NCI-H748 (cell line): Measurements from ENCODE around the gene CBFA2T3.

ENCODE experiments used
- DNase-seq: peaks from one replicate; lab custom pipeline; 2025; ENCODE audit not compliant: unreplicated experiment; lab: John Stamatoyannopoulos, UW

Gene CBFA2T3

GRCh38 chr16:88878967-88879787 lies 97.8 kb downstream of the CBFA2T3 start:
- no peak for DNase-seq

DNA sequence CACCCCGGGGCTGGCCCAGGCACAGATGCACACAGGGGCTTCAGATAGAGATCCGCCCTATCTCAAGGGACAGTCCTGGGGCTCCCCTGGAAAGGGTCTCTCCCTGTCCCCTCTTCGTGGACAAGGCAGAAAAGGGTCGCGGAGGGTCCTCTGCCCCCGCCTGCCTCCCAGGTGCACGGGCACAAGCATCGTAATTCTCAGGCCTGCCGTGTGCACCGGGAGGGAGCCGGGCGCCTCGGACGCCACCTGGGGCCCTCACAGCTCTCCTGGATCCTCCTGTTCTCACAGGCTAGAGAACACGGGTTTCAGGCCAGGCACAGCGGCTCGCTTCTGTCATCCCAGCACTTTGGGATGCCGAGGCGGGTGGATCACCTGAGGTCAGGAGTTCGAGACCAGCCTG lies 98.7 kb downstream of the CBFA2T3 start:
- no peak for DNase-seq

DNA sequence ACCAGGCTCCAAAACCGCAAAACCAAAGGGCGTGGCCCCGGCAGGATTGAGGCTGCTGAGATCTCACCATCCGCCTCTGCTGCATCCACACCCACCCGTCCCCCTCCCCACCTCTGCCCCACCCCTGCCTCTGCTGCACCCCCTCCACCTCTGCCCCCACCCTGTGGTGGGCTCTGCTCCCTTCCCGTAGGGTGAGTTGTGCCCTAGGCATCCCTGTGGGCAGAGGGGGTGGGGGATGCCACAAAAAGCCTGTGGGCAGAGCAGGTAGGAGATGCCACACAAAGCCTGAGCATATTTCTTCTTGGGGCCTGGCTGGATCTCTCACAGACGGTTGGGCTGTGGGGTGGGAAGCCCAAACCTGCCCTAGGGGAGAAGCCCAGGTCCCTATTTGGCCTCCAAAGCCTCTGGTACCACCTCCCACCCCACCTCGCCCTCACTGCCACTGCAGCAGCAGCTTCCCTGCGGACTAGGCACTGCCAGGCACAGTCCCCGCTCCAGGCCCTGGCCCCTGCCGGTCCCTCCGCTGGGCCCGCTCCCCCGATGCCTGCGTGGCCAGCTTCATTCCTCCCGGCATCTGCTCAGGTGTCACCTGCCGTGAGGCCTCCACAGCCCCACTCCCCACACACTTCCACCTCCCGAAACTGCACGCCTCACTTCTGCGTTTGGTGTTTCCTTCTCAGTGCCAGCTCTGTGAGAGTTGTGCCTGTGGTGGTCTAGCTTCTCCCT lies 99.3 kb downstream of the CBFA2T3 start:
- DNase-seq: no peak

DNA sequence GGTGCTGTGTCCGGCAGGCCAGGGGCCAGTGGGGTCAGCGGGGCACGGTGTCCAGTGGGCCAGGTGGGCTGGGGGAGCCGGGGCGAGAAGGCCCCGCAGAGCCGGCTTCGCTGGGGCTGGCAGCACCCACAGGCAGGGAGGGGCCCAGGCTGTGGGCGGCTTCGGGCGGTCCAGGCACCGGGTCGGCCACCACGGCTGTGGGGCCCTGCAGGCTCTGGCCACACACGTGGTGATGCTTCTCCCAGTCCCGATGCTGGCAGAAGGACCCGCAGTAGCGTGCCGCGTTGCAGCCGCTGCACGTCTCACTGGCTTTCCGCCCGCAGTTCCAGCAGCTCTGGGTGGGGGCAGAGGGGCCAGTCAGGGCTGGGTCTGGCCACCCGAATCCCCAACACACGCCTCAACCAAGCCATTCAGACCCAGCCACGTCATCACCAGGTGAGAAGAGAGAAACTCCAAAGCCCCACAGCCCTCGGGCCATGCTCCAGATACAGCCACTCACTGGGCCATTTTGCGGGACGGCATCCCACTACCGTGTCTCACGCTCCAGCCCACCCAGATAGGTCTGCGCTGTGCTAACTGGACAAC lies 100.0 kb downstream of the CBFA2T3 start:
- DNase-seq: no peak

GRCh38 chr16:88875703-88876234 lies 101.2 kb downstream of the CBFA2T3 start:
- DNase-seq: no peak

DNA sequence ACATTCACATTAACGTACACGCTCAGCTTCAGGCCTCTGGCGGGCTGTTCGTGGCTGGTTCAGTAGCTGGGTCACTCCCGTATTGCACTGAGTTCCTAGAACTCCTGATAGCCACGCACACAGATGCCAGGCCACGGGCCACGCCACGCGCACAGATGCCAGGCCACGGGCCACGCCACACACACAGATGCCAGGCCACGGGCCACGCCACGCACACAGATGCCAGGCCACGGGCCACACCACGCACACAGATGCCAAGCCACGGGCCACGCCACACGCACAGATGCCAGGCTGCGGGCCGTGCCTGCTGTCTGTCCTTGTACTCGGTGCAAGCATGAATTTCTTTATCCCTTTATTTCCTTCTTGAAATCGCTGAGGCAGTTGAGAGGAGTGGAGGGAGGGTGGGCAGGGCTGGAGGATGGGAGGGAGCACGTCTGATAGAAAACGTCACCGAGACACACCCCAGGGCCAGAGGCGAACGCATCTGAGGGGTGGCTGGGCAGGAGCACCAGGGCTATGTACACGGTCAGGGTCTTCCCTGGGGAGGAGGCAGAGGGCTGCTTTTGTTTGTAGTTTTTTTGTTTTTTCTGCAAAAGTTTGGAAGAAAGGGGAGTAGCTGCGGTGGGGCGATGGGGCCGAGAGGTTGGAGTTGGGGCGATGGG lies 101.9 kb downstream of the CBFA2T3 start:
- DNase-seq: no peak

DNA sequence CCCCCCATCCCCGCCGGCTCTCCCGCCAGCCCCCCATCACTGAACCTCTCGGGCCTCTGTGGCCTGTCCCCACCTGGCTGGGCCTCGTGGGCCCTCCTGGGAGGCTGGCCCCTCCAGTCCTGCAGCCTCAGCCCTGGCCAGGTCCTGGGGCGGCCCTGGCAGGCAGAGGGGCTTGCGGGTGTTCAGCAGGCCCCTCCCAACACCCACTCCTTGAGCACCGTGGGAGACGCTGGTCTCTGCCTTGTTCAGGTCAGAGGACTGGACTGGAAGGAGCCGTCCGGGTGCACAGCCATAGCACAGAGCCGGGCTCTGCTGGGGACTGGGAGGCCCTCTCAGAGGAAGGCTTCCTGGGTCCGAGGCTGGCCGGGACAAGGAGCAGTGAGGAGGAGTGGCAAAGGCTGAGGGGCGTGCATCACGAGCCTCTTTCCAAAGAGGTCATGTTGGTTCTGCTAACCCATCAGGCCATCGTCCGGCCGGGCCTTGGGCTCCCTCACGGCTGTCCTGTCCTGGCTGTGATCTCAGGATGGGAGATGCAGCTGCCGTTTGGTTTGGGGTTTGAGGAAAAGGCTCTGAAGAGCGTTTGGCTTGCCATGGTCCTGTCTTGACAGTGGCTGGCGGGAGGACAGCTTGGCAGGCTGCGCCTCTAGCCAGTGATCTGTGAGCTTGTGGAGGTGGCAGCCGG lies 104.2 kb downstream of the CBFA2T3 start:
- no peak for DNase-seq

GRCh38 chr16:88871730-88872416 lies 105.1 kb downstream of the CBFA2T3 start:
- no peak for DNase-seq

DNA sequence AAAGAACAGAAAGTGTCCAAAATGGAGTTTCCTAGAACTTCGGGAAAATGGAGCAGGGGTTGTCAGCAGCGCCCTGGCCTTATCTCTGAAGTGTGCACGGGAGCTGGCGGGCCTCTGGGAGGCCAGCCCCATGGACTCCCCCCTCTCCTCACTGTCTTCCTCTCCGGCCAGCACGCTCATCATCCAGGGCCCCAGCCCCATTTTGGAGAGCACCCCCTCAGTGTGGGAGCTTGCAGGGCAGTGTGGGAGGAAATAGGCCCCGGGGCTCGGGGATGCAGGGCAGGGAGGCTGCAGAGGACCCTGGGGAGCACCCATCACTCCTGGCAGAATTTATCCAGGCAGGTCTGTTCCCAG lies 105.7 kb downstream of the CBFA2T3 start:
- DNase-seq: no peak

- DNase-seq: no peak
Measured at GRCh38 chr16:88870608-88871348, 106.2 kb downstream of the CBFA2T3 start.

DNA sequence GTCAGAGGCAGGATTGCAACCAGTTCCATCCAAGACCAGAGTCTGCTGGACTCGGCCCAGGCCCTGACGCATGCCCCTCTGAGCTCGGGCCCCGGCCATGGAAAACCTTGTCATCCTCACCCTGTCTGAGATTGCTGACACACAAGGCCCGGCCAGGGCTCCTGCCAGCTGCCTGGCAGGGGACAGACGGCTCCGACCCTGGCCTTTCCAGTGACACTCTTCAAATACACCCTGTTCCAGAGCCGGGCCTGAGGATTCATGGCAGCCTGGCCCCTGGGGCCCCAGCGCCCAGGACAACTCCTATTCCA lies 107.4 kb downstream of the CBFA2T3 start:
- no peak for DNase-seq

DNA sequence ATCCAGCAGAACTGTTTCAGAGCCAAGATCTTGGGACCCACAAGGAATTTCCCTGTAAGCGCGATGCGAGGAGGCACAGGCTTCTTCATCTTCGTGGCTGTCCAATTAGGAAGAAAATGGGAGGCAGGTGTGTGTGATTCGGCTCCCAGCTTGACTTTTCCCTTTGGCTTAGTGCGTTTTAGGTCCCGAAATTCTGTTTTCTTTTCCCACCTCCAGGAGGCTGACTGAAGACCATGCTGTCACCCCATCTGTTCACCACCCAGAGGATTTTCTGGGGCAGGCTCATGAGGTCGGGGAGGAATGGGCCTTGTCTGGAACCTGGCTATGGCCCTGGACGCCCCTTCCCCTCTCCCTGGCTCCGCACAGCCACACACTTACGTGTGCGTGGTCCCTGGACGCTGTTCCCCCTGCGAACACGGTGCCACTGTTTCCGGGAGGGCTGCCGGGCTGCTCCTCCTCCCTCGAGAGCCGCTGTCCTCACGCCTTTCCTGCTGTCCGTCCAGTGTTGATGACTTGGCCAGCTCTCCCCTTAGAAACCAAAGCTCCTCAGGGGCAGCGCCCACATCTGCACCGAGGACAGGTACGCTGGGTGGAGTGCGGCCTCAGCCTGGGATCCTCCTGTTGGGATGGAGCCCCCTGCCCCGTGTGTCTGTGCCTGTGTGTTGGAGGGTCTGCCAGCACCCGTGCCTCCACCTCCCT lies 107.9 kb downstream of the CBFA2T3 start:
- no peak for DNase-seq

GRCh38 chr16:88867581-88868246 lies 109.3 kb downstream of the CBFA2T3 start:
- DNase-seq: no peak

DNA sequence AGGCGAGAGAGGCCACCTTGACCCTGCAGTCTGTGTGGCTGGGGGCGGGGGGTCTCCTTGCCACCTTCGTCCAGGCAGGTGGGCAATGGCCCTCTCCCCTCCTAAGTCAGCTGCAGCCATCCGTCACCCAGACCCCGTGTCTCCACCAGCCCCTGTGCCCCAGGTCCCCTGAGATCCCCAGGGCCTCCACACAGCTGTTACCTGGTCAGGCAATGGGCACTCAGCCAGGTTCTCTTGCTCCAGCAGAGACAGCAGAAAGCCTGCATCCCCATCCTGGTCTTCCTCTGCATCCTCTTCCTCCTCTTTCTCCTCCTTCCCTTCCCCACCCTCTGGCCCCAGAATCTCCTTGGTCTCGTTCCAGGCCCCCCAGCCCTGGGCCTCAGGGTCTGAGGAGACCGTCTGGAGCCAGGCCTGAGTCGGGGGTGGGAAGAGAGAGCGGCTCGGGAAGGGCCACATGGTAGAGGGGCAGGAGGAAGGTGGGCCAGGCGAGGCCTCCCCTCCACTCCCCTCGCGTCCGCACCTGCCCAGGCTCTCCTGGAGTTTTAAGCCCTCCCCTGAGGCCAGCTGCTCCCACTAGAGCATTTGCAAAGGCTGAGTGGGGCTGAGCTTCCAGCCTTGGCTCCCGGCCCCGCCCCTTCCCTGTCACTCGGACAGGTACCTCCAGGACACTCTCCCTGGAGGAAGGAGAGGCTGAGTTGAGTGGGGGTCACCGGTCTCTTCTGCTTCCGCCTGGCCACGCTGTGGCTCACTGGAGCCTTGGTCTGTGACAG lies 110.7 kb downstream of the CBFA2T3 start, which contains the start of gene PABPN1L:
Gene PABPN1L, minus strand, starts transcription at position 510 of the 770 bp plus-strand sequence. Its CDS starts 54 bp downstream, at position 456.
- DNase-seq: no peak

- DNase-seq: no peak
Measured at GRCh38 chr16:88865742-88866141, 111.3 kb downstream of the CBFA2T3 start.

DNA sequence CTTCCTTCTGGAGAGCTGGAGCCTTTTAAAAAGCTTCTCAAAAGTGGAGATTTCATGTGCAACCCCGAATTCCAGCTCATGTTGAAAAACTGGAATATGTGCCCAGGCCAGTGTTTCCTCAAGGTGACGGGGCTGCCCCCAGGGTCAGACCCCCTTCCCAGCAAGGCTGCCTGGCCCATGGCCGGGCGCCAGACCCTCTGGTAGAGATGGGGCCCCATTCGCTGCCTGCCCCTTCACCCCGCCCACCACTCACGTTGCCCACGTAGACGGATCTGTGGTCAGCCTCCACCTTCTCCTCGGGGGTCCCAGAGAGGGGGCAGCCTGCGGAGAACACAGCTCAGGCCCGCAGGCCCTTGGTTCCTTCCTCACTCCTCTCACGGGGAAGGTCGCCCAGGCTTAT lies 111.7 kb downstream of the CBFA2T3 start:
- no peak for DNase-seq

DNA sequence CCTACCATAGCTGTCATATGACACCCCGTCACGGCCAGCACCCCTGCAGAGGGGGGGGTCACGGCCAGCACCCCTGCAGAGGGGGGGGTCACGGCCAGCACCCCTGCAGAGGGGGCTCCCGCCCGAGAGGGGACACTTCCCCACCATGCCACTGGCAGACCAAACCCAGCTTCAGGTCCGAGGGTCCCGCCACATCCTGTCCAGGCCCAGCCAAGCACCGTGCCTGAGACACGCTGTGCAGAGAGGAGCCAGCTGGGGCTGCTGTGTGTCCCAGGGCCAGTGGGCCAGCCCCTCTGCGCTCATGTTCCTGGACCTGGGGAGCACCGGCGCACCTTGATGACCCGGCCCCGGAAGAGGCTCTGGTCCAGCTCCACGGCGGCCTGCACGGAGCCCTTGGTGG lies 112.5 kb downstream of the CBFA2T3 start:
- DNase-seq: no peak

DNA sequence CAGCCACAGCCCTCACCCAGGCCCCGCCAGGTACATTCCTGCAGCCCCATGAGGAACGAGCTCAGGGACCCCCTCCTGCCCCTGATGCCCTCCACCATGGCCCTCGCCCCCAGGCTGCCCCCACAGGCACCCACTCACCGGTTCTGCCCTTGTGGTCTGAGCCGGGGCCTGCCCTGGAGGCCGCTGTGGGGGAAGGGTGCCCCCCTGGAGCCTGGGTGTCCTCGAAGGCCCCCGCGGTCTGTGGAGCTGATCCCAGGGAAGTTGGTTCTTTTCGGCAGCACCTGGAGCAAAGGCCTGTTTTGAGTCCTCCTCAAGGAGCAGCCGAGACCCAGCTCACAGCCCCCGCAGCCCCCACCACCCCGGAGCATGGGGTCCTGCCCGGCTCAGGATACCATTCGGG lies 112.9 kb downstream of the CBFA2T3 start:
- no peak for DNase-seq
